Kidney capillary endothelial cell (primary cell): ENCODE data around the gene OMP.

ENCODE experiments used
- DNase-seq: peaks from one replicate; pipeline ENCODE4 v3.0.0-alpha.2; 2018; ENCODE audit warnings: low spot score

The OMP gene

GRCh38 chr11:77069336-77069968 is 33.2 kb upstream of the OMP start:
- no peak for DNase-seq

- DNase-seq = no peak
Observed at GRCh38 chr11:77069969-77070582, 32.6 kb upstream of the OMP start.

DNA sequence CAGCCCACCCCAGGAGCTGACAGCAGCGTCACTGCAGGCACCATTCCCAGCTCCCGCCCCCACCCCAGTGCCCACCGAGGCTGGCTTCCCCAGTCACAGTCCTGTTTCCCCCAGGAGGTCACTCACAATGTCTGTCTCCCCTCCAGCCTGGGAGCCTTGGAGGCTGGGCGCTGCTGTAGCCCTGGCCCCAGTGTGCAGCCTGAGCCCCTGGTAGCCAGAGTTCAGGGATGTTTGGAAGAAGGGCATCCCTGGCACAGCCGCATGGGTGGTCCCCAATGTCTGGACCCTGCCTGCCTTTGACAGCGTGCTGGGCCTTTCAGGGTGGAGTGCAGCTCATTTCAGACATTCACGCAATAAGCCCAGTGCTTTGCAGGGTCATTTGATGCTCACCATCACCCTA is 31.6 kb upstream of the OMP start:
- DNase-seq = no peak

DNA sequence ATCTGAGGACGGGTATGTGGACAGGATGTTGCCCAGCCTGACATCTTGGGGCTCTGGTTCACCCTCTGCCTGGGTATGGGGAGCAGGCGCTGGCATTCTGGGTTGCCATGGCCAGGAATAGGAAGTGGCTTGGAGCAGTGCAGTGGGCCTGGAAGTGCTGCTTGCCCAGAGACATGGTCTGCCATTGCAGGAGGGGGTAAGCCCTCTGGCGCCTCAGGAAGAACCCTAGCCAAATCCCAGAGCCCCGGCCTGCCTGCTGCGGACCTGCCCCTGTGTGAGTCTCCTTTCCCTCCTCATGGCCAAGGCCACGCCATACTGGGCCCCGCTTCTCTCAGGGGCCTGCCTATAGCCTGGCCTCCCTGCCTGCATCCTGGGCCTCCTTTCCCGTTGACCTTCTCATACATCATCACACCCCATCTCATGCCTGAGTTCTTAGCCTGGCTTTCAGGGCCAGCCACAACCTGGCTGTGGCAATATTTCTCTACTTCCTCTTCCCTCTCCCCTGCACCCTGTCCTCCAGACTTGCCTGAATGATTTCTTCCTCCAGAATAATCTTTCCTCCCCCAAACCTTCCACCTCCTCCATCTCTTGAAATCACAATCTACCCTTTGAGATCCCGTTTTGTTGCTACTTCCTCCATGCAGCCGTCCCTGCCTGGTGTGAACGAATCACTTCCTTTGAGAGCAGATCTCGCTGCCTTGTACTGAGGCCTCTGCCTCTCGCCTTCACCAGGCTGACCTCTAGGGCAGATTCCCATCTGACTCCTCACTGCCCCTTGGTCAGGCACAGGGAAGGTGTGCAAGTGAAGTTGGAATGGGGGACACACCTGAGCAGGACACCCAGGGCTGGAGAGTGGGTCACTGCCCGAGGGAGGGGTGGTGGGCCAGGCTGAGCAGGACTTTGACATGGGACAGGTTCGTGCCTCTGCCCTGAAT is 30.7 kb upstream of the OMP start:
- DNase-seq = peak; percentile 48

DNA sequence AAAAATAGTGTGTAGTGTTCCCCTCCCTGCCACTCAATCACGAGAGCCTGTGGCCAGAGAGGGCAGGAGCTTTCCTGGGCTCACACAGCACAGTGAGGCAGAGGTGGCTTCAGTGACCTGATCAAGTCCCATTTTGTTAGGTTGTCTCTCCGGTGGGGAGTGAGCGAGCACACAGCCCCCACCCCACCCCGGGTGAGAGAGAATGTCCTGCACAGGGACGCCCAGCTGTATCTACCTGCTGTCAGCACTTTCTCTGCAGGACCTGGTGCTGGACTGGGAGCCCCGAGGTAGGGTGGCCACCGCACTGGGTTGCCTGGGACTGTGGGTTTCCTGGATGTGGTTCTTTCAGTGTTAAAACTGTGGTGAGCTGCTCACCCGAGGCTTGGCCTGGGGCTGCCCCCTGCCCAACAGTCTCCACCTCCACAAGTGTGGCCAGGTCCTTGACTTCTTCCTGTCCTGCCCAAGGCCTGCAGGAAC is 29.8 kb upstream of the OMP start:
- no peak for DNase-seq

- peak; percentile 79 for DNase-seq
Observed at GRCh38 chr11:77073328-77074001, 29.2 kb upstream of the OMP start.

- DNase-seq = no peak
Observed at GRCh38 chr11:77074205-77074604, 28.4 kb upstream of the OMP start.

DNA sequence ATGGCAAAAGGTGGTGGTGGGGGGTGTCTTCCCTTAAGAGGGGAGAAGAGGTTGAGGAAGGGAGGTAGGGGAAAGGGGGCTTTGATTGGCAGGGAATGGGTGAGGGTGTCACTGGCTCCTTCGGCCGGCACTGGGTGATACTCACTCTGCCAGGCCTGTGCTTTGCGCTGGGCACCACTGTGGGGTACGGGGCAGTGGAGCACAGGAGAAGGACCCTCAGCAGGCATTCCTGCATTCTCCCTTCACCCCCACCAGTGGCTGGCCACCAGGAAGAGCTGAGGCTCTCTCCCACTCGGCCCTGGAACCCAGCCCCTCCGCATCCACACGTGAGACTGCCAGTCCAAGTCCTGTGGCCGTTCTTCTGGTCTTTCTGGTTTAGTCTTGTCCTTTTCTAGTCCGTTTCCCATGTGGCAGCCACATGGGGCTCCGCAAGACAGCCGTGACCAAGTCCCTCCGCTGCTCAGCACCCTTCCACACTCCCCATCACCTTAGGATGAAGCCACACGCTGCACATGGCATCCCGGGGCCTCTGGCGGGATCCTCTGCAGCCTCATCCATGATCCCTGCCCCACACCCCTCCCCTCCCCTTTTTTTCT is 27.9 kb upstream of the OMP start:
- no peak for DNase-seq

DNA sequence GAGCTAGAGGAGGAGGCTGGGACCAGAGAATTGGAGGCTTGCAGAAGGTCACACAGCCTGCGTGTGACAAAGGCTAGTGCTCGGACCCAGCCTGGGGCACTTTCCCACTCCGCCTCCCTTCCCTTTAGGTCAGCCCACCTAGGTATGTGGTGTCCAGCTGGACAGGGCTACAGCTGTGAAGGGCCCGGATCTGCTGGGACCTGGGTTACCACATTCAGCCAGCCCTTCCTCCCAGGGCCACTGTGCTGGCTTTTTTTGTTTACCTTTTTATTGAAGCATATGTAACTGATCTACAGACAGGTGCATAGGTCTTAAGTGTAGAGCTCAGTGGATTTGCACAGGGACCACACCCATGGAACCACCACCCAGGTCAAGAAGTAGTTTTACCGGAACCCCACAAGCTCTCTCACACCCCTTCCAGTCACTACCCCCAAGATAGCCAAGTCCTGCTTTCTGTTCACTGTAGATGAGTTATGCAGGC is 27.2 kb upstream of the OMP start:
- DNase-seq = no peak

- DNase-seq = no peak
Observed at GRCh38 chr11:77079666-77080065, 23.0 kb upstream of the OMP start.

DNA sequence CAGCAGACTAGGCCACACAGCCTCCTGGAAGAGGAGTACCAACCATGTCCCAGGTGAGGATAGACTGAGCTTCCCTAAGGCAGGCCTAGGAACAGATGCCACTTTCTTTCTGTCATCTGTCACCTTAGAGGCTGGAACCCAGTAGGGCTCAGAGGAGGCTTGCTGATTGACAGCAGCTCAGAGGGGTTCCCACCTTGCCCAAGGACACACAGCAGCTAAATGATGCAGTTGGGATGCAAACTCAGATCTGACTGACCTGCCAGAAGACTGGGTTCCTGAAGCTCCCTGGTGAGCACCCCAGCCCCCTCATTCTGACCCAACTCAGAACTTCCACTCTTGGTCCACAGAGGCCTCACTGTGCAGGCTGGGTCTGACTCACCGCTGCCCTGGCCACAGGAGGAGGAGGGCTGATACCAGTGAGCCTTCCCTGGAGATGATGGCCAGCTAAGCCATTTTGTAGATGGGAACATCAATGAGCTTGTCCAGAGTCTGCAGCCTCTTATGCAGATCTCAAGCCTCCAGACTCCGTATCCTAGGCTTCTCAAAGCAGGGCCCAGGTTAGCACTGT is 21.9 kb upstream of the OMP start:
- no peak for DNase-seq

DNA sequence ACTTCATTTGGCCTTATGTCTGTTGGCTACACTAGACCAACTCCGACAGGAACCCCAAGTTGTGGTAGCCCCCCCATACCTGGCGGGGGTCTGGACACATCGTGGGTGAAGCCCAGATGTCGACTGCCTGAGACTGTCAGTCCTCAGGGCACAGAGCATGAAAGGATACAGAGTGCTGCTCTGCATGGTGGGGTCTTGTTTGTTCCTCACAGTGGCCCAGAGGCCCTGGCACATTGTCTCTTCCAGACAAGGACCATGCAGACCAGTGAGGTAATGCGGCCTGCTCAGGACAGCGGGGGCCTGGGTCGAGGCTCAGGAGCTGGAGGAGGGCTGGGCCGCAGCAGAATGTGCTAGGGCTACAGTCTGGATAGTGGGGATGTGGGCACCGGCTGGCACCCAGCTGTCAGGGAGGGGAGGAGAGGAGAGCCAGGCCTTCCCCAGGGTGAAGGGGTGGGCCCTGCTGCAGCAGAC is 21.2 kb upstream of the OMP start:
- no peak for DNase-seq

DNA sequence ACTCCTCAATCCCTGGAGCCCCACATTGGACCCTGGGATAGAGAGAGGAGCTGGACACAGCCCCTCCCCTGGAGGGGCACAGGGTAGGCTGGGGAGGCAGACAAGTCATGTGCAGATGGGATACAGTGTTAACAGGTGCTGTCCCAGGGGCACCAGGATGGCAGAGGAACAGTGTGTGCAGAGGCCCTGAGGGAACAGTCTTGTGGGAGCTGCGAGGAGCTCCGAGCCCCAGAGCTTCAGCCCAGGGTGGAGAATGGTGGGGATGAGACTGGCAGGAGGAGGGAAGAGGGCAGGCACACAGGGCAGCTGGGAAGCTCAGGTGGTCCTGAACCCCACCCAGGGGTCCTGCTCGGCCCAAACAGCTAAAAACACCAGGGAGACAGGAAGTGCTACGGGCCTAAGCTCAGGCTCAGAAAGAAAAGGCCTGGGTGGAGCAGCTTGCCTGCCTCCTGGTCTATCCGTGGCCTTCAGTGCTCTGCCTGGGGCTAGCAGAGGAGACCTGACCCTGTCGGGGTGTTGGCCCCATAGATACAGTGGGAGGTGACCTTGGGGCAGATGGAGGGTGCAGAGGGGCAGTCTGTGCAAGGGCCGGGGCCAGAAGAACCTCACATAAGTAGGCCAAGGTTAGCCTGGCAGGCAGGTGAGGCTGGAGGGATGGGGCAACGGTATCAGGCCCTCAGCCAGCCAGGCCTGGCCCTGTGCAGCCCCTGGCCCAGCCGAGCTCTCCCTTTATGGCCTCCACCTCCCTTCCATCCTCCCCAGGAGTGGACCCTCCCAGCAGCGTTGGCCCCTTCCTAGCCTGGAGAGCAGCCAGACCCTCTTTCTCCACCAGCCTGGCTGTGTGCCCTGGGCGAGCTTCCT is 20.4 kb upstream of the OMP start:
- no peak for DNase-seq

DNA sequence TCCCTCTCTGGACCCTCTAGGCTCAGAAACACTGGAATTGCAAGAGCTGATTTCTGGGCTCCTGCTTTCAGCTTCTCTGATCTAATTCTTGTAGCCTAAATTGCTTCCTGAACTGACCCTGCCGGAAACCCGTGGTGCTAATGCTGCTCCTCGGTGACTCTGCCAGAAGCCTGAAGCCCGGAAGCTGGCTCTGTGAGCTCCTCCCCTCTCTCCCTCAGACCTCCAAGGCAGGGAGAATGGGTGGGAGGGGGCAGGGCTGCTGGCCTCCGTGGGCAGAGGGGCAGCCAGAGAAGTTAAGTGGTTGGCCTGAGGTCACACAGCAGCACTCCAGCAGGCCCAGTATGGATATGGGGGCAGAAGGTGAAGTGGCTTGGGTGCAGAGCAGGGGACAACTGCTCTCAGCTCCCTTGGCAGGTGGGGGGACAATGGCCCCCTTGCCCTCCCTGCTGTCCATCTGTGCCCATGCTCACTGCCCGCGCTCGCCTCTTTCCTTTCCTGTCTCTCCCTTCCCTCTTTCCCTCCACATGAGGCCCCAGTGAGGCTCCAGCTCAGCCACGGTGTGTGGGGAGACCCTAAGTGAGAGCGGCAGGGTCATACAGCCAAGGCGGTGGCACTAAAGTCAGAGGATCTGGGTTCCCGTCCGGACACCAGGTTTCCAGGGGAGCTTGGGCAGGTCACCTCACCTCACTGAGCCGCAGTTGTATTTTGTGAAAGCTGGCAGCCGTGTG is 19.6 kb upstream of the OMP start:
- peak; percentile 82 for DNase-seq

GRCh38 chr11:77083566-77084245 is 18.9 kb upstream of the OMP start:
- DNase-seq = no peak

DNA sequence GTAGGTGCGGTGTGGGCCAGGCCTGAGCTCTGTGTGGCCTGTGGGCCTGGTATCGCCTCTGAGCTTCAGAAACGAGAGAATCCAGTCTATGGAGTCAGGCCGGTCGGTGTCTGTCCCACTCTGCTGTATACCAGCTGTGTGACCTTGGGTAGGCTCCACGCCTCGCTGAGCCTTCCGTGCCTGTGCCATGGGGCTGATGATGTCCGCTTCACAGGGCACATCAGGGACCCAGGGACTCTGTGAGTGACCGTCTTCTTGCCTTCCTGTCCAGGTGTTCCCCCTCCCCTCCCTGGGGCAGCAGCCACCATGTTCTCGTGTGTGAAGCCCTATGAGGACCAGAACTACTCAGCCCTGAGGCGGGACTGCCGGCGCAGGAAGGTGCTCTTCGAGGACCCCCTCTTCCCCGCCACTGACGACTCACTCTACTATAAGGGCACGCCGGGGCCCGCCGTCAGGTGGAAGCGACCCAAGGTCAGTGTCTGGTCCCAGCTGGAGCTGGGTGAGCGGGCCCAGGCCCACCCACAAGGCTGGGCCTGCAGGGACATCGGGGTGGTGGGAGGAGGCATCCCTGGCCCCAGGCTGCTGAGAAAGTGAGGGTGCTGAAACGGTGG is 18.0 kb upstream of the OMP start:
- no peak for DNase-seq

GRCh38 chr11:77085652-77086051 is 17.0 kb upstream of the OMP start:
- no peak for DNase-seq
